GM12878 (cell line): ENCODE data around the gene NUDT6. TPM values are rescaled to one million over a fixed set of nuclear protein-coding genes. Genes with fewer than 3 reads are reported as not detected.

Experiments used
- ATAC-seq: fragments of 200-7000 bp; cut with Tn5 transposase; 3 replicates; pipeline ENCODE4 v1.9.1; 2020; ENCODE audit warnings: mild to moderate bottlenecking, moderate library complexity
- BruUV-seq: library from RNA; stranded (reverse); fragments of 400-500 nt; replicated peaks from 2 replicates; lab custom pipeline; 2021; lab: Mats Ljungman, UMichigan
- CTCF ChIA-PET: fragments of 300-600 bp; sonication (Branson Sonifier 250); formaldehyde crosslinking; extraction: SDS; loops from one replicate; lab custom pipeline; 2021; ENCODE audit warnings: inconsistent platforms; lab: Yijun Ruan, JAX
- POLR2A ChIA-PET: fragments of 350-600 bp; formaldehyde crosslinking; extraction: SDS; loops from one replicate; lab custom pipeline; 2021; ENCODE audit warnings: inconsistent platforms; lab: Charles Lee
- RAD21 ChIA-PET: fragments of 300-600 bp; sonication (Branson Sonifier 250); formaldehyde crosslinking; loops from one replicate; lab custom pipeline; 2023; ENCODE audit warnings: antibody characterized with exemption; ENCODE audit not compliant: unreplicated experiment; lab: Charles Lee
- SMC1A ChIA-PET: fragments of 300-600 bp; sonication (Branson Sonifier 250); formaldehyde crosslinking; loops from one replicate; lab custom pipeline; 2023; ENCODE audit not compliant: unreplicated experiment, uncharacterized antibody; lab: Charles Lee
- DNase-seq: peaks from one replicate; pipeline ENCODE4 v3.0.0-alpha.2; 2011; ENCODE audit warnings: low read depth, low spot score
- FAIRE-seq: peaks from 3 replicates; lab custom pipeline; 2011; peaks lifted over from hg19 to GRCh38; lab: Jason Lieb, UNC
- H2AFZ ChIP-seq: 2 replicates; pipeline ENCODE4 v1.6.0; 2011; ENCODE audit warnings: low read depth, low read length, control low read depth; ENCODE audit not compliant: control insufficient read depth
- H3K27ac ChIP-seq: 2 replicates; pipeline ENCODE4 v1.5.1; 2011; ENCODE audit warnings: control low read depth; ENCODE audit not compliant: control insufficient read depth, insufficient read depth
- H3K27me3 ChIP-seq, 2 experiments: replicated peaks in 1 of 2; 2 replicates each; pipeline versions ENCODE4 v1.6.0 to v1.6.1; 2011; ENCODE audit warnings: low read length in 1 of 2; ENCODE audit not compliant: control insufficient read depth in 2 of 2, insufficient read depth in 2 of 2
- H3K36me3 ChIP-seq, 2 experiments: 2 replicates each; pipeline ENCODE4 v1.5.1; 2011; ENCODE audit warnings: low read length in 1 of 2; ENCODE audit not compliant: control insufficient read depth in 2 of 2, insufficient read depth in 2 of 2
- H3K4me1 ChIP-seq: 2 replicates; pipeline ENCODE4 v1.6.1; 2011; ENCODE audit warnings: mild to moderate bottlenecking, low read length, moderate library complexity, mixed read lengths; ENCODE audit not compliant: control insufficient read depth, insufficient read depth
- H3K4me2 ChIP-seq: 2 replicates; pipeline ENCODE4 v1.6.0; 2011; ENCODE audit warnings: control low read depth; ENCODE audit not compliant: control insufficient read depth, insufficient read depth
- H3K4me3 ChIP-seq: fragments of 200-600 bp; sonication (generic); 2 replicates; pipeline ENCODE4 v1.5.1; 2016
- H3K79me2 ChIP-seq: 2 replicates; pipeline ENCODE4 v1.6.0; 2011; ENCODE audit warnings: low read length; ENCODE audit not compliant: control insufficient read depth, insufficient read depth
- H3K9ac ChIP-seq: 2 replicates; pipeline ENCODE4 v1.8.0; 2011; ENCODE audit warnings: low read length, control low read depth, mixed read lengths; ENCODE audit not compliant: control insufficient read depth, insufficient read depth
- H3K9me3 ChIP-seq: replicated peaks from 3 replicates; pipeline ENCODE4 v1.5.1; 2011; ENCODE audit warnings: mild to moderate bottlenecking, low read length; ENCODE audit not compliant: control insufficient read depth, insufficient read depth
- H4K20me1 ChIP-seq: 2 replicates; pipeline ENCODE4 v1.6.0; 2011; ENCODE audit not compliant: control insufficient read depth, insufficient read depth
- BHLHE40 ChIP-seq, 2 experiments: fragments of 450-650 bp in 1 of 2; IDR thresholded peaks; 2 replicates each; pipeline ENCODE4 v1.6.1; 2011 to 2017; ENCODE audit warnings: low read depth in 2 of 2, borderline replicate concordance in 1 of 2, improper control_type of control experiment in 1 of 2, low read length in 1 of 2, mild to moderate bottlenecking in 1 of 2
- CHD2 ChIP-seq: IDR thresholded peaks from 2 replicates; pipeline ENCODE4 v1.6.1; 2011; ENCODE audit warnings: low read depth, low read length, improper control_type of control experiment, borderline replicate concordance
- EP300 ChIP-seq, 2 experiments: fragments of 150-350 bp in 1 of 2; IDR thresholded peaks; 2 replicates each; pipeline ENCODE4 v1.6.1; 2011 to 2012; ENCODE audit warnings: low read depth in 2 of 2, low read length in 2 of 2, borderline replicate concordance in 1 of 2, improper control_type of control experiment in 1 of 2, inconsistent platforms in 1 of 2; ENCODE audit not compliant: control insufficient read depth in 1 of 2
- NFYA ChIP-seq: IDR thresholded peaks from 2 replicates; pipeline ENCODE4 v1.6.1; 2011; ENCODE audit warnings: low read depth, mild to moderate bottlenecking, low read length, improper control_type of control experiment, borderline replicate concordance
- NFYB ChIP-seq: IDR thresholded peaks from 2 replicates; pipeline ENCODE4 v1.6.1; 2011; ENCODE audit warnings: low read depth, mild to moderate bottlenecking, low read length, improper control_type of control experiment, moderate library complexity; ENCODE audit not compliant: insufficient read depth
- POLR2A ChIP-seq: IDR thresholded peaks from 2 replicates; pipeline ENCODE4 v1.6.1; 2011; ENCODE audit warnings: low read depth, mild to moderate bottlenecking, low read length
- RBBP5 ChIP-seq: fragments of 200-600 bp; sonication (generic); conservative IDR thresholded peaks from 2 replicates; pipeline ENCODE4 v1.6.1; 2016
- SPI1 ChIP-seq: IDR thresholded peaks from 2 replicates; pipeline ENCODE4 v1.6.1; 2011; ENCODE audit warnings: low read depth, mild to moderate bottlenecking, low read length, moderate library complexity, borderline replicate concordance; ENCODE audit not compliant: insufficient read depth
- SUPT20H ChIP-seq: IDR thresholded peaks from 2 replicates; pipeline ENCODE4 v1.6.1; 2011; ENCODE audit warnings: low read depth, mild to moderate bottlenecking, low read length, moderate library complexity, borderline replicate concordance; ENCODE audit not compliant: control insufficient read depth
- TBL1XR1 ChIP-seq: IDR thresholded peaks from 2 replicates; pipeline ENCODE4 v1.6.1; 2012; ENCODE audit warnings: low read depth, low read length, improper control_type of control experiment
- WGBS: methylation state at CpG from one replicate; pipeline ENCODE4 v1.1.6; 2016; ENCODE audit warnings: low lambda C conversion rate; ENCODE audit not compliant: insufficient replicate concordance, insufficient coverage; ENCODE audit errors: missing lambda C conversion rate; 5-methylcytosine and 5-hydroxymethylcytosine counted together
- in situ Hi-C: fragments of 300-500 bp; cut with MboI; formaldehyde crosslinking; loops from 9 replicates; pipeline ENCODE4 v1.14.3; 2018; ENCODE audit warnings: mixed read lengths
- intact Hi-C: fragments of 100-400 bp; cut with micrococcal nuclease; formaldehyde crosslinking; loops from one replicate; pipeline ENCODE4 v1.14.2; 2022; ENCODE audit not compliant: unreplicated experiment
- polyA plus RNA-seq, 11 experiments: library from polyadenylated mRNA; depleted of rRNA in 4 of 11; unstranded in 6 of 11; stranded (reverse) in 5 of 11; fragments of >200 nt; fragmentation: Nextera tagmentation in 4 of 11; fragmentation: Illumina TruSeq in 1 of 11; extraction: Ambion mirVana in 4 of 11; extraction: Trizol in 1 of 11; gene quantifications; 1 replicate in 1 of 11; 2 replicates in 10 of 11; pipeline versions ENCODE4 v1.2.1 to v1.2.3, GENCODE V29; 2011 to 2016; ENCODE audit warnings: inconsistent platforms in 2 of 11, missing spikeins in 2 of 11, low read depth in 1 of 11
- total RNA-seq, 4 experiments: library from RNA; depleted of rRNA in 3 of 4; stranded (reverse); fragments of >200 nt in 3 of 4; fragmentation: Illumina TruSeq in 1 of 4; extraction: Trizol in 1 of 4; gene quantifications; 2 replicates each; pipeline versions ENCODE4 v1.2.1 to v1.2.3, GENCODE V29; 2013 to 2021
- TF ChIP-seq, protein P1 (sequence below): fragments of 450-650 bp; IDR thresholded peaks from 2 replicates; pipeline ENCODE4 v1.6.1; 2018; ENCODE audit warnings: mild to moderate bottlenecking, low read depth, moderate library complexity; ENCODE audit not compliant: partially characterized antibody
- TF ChIP-seq, protein P2 (sequence below): fragments of 450-650 bp; IDR thresholded peaks from 2 replicates; pipeline ENCODE4 v1.6.1; 2016; ENCODE audit warnings: mild to moderate bottlenecking, moderate library complexity, borderline replicate concordance

Gene NUDT6
- total and polyA plus RNA-seq, 10 of the 15 experiments (the other 5 are each of a cell fraction or from before 2014, with no cell fraction given): 3.9 to 12.4 (median 6.8) TPM

DNA sequence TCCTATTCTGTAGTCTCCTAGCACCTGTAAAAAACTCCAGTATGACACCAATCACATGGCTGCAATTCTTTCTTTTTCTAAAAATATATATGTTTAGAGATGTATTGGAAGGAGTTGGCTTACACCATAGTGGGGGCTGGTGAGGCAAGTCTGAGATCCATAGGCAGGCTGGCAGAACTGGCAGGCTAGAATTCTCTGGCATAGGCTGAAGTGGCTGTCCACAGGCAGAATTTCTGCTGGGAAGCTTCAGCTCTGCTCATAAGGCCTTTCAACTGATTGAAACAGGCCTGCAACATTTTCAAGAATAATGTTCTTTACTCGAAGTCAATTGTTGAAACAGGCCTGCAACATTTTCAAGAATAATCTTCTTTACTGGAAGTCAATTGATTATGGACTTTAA is 58.8 kb downstream of the NUDT6 start:
- no peak for DNase-seq
- ChIA-PET POLR2A (no interaction called here), SMC1A (interaction anchor here (1.7 kb wide), 1 partner anchor 19 kb away, joined by 4 read pairs; no protein-coding TSS in a partner anchor), CTCF (no interaction called here), RAD21 (no interaction called here)
- intact Hi-C loops: no loop called here
- no peak for TF ChIP-seq EP300 (IDR thresholded peaks at IDR 0.05; ENCODE audit: borderline replicate concordance in 1 of 2, control insufficient read depth in 1 of 2, low read depth in 2 of 2, low read length in 2 of 2)
- TF ChIP-seq NFYA: no peak
- TF ChIP-seq BHLHE40 (IDR thresholded peaks at IDR 0.05; ENCODE audit: borderline replicate concordance in 1 of 2, low read depth in 2 of 2, low read length in 1 of 2): no peak
- no peak for TF ChIP-seq SUPT20H
- TF ChIP-seq, protein P1, sequence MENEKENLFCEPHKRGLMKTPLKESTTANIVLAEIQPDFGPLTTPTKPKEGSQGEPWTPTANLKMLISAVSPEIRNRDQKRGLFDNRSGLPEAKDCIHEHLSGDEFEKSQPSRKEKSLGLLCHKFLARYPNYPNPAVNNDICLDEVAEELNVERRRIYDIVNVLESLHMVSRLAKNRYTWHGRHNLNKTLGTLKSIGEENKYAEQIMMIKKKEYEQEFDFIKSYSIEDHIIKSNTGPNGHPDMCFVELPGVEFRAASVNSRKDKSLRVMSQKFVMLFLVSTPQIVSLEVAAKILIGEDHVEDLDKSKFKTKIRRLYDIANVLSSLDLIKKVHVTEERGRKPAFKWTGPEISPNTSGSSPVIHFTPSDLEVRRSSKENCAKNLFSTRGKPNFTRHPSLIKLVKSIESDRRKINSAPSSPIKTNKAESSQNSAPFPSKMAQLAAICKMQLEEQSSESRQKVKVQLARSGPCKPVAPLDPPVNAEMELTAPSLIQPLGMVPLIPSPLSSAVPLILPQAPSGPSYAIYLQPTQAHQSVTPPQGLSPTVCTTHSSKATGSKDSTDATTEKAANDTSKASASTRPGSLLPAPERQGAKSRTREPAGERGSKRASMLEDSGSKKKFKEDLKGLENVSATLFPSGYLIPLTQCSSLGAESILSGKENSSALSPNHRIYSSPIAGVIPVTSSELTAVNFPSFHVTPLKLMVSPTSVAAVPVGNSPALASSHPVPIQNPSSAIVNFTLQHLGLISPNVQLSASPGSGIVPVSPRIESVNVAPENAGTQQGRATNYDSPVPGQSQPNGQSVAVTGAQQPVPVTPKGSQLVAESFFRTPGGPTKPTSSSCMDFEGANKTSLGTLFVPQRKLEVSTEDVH: no peak
- TF ChIP-seq NFYB: no peak
- TF ChIP-seq CHD2: no peak
- TF ChIP-seq, protein P2, sequence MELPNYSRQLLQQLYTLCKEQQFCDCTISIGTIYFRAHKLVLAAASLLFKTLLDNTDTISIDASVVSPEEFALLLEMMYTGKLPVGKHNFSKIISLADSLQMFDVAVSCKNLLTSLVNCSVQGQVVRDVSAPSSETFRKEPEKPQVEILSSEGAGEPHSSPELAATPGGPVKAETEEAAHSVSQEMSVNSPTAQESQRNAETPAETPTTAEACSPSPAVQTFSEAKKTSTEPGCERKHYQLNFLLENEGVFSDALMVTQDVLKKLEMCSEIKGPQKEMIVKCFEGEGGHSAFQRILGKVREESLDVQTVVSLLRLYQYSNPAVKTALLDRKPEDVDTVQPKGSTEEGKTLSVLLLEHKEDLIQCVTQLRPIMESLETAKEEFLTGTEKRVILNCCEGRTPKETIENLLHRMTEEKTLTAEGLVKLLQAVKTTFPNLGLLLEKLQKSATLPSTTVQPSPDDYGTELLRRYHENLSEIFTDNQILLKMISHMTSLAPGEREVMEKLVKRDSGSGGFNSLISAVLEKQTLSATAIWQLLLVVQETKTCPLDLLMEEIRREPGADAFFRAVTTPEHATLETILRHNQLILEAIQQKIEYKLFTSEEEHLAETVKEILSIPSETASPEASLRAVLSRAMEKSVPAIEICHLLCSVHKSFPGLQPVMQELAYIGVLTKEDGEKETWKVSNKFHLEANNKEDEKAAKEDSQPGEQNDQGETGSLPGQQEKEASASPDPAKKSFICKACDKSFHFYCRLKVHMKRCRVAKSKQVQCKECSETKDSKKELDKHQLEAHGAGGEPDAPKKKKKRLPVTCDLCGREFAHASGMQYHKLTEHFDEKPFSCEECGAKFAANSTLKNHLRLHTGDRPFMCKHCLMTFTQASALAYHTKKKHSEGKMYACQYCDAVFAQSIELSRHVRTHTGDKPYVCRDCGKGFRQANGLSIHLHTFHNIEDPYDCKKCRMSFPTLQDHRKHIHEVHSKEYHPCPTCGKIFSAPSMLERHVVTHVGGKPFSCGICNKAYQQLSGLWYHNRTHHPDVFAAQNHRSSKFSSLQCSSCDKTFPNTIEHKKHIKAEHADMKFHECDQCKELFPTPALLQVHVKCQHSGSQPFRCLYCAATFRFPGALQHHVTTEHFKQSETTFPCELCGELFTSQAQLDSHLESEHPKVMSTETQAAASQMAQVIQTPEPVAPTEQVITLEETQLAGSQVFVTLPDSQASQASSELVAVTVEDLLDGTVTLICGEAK: no peak
- no peak for TF ChIP-seq TBL1XR1
- TF ChIP-seq SPI1: no peak
- no peak for TF ChIP-seq POLR2A
- no peak for TF ChIP-seq RBBP5
- H3K4me2 ChIP-seq: no peak overlapping the region
- BruUV-seq: no TSS peak
- no peaks in the 10 kb centered on the region for H3K36me3 ChIP-seq
- H3K4me1 ChIP-seq: no peaks in the 10 kb centered on the region
- ATAC-seq: no peak
- no peak overlapping the region for H2AFZ ChIP-seq
- no peaks in the 10 kb centered on the region for H4K20me1 ChIP-seq
- H3K27ac ChIP-seq: no peak overlapping the region
- FAIRE-seq: no peak
- H3K9me3 ChIP-seq: no peaks in the 10 kb centered on the region
- no peaks in the 10 kb centered on the region for H3K27me3 ChIP-seq
- H3K79me2 ChIP-seq: no peaks in the 10 kb centered on the region
- H3K4me3 ChIP-seq: no peak overlapping the region
- no peak overlapping the region for H3K9ac ChIP-seq
- 36% methylated on average over 1 of the region's 1 CpG for WGBS
- in situ Hi-C loops: no loop called here
